ENCODE measurements around the gene DDX43.
"Not testable (repeated sequence)": the region's sequence is repeated elsewhere in the genome, so short reads cannot be mapped to it uniquely, and the experiment has no call there.

Gene DDX43

DNA sequence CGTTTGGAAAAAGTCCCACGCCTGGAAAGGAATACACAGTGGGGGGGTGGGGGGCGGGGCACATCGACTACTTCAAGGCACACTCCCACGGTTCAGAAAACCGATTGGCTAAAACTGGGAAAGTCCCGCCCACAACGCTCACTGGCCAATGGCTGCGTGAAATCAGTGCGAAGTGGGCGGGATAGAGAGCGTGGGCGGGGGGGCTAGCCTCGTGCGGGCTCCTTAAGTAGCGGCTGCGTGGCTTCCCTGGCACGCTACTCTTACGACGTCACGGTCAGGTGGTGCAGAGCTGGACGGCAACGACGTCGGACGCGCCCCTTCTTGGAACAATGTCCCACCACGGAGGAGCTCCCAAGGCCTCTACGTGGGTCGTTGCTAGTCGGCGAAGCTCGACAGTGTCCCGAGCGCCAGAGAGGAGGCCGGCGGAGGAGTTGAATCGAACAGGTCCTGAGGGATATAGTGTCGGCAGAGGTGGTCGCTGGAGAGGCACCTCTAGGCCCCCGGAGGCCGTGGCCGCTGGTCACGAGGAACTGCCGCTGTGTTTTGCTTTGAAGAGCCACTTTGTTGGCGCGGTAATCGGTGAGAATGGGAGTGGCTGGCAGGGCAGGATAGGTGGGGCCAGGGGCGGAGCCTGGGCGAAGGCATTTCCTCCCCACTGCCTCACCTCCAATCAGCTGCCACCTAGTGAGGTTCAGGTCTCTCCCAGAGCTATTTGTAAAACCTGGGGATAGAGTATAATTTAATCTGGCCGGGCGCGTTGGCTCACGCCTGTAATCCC lies at the start of gene DDX43:
Gene DDX43 (plus strand): TSS at position 252 of the 778 bp plus-strand sequence. CDS start 78 bp downstream, at position 330.
- DNase-seq: no peak

GRCh38 chr6:73348550-73349204 lies 46.0 kb upstream of the DDX43 start:
- DNase-seq: no peak

- DNase-seq: no peak
Measured at GRCh38 chr6:73349311-73349710, 45.3 kb upstream of the DDX43 start.

- DNase-seq: no peak
Measured at GRCh38 chr6:73353636-73354593, 40.7 kb upstream of the DDX43 start, which contains the start of gene DPPA5. Gene DPPA5 (minus strand): TSS chr6:73354276. CDS start chr6:73354225, 51 bp downstream.

DNA sequence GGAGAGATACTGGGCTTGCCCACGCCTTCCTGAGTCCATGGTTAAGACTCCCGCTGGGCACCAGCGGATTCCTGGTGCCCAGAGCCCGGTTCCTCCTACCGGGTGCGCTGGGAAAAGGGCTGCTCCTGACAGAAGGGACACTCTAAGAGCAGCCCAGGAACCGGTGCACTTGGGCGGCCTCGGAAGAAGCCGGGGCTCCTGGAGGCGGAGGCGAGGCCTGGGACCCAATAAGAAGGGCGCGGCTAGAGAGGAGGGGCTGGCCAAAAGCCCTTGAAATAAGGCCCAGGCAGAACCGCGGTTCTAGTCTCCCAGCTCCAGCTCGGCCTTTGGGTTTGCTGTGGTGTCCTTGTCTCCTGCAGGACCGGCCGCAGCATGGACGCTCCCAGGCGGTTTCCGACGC lies 32.3 kb upstream of the DDX43 start, which contains the start of gene KHDC3L:
Gene KHDC3L (plus strand): TSS at position 301 of the 400 bp plus-strand sequence. CDS start 72 bp downstream, at position 373.
- no peak for DNase-seq

- DNase-seq: no peak
Measured at GRCh38 chr6:73362869-73363536, 31.6 kb upstream of the DDX43 start.

DNA sequence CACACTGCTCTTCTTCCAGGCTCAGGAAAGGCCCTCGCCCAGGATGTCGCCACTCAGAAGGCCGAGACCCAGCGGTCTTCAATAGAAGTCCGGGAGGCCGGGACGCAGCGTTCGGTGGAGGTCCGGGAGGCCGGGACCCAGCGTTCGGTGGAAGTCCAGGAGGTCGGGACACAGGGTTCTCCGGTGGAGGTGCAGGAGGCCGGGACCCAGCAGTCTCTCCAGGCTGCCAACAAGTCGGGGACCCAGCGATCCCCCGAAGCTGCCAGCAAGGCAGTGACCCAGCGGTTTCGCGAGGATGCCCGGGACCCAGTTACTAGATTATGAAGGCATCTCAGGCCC lies 31.1 kb upstream of the DDX43 start:
- no peak for DNase-seq

DNA sequence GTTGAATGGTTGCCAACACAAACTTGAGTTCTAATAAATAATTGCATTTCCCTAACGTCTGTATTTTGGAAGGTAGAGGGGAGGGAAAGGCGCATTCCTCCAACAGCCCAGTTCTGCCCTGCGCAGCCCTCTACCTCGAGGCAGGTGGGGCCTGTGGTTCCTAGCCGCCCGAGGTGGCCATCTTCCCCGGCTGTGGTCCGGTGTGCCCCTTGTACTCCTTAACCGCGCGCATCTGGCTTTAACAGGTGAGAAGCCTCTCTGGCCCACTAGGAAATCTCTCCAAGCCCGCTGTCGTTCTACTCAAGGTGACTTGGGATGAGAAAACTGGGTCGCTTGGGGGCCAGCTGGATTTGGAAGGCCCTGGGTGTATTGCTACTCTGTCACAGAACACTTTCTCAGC lies 30.5 kb upstream of the DDX43 start:
- DNase-seq: no peak

DNA sequence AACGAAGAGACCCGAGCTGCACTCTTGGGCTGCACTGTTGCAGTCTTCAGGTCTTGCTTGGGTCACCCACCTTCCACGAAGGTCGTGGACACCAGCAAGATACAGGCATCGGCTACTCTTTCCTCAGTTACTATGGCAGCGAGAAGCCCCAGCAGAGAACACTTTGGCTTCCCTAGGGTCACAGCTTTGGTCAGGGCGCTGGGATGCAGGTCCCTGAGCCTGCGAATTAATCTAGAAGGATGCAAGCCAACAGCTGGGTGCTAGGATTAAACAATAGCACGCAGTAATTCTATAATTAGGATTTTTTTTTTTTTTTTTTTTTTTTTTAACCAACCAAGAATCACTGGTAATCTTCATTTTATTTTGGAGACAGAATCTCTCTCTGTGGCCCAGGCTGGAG lies 30.1 kb upstream of the DDX43 start:
- no peak for DNase-seq

DNA sequence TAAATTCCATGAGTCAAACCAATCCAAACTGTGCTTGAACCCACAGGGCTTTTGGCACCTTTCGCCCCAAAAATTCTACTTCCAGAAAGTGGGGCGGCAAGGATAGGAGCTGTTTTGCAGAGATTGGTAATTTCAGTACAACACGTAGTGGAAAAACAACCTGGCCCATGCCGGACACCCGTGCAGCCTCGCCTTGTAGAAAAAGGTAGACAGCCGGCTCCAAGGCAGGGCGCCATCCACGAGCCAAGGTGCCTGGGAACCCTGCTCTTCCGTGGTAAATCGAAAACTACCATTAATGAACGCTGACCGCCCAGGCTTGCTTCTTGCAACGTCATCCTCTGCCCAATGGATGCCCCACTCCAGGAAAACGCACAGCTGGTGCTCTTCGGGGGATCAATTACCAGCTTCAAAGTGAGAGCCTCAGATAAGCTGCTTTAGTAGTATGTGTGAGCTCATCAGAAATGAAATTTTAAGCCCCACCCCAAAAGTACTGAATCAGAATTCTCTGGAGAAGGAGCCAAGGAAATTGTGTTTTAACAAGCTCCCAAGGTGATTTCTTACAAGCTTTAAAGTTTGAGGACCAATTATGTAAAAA lies 26.8 kb upstream of the DDX43 start:
- no peak for DNase-seq

GRCh38 chr6:73368675-73369074 lies 26.0 kb upstream of the DDX43 start:
- DNase-seq: no peak

DNA sequence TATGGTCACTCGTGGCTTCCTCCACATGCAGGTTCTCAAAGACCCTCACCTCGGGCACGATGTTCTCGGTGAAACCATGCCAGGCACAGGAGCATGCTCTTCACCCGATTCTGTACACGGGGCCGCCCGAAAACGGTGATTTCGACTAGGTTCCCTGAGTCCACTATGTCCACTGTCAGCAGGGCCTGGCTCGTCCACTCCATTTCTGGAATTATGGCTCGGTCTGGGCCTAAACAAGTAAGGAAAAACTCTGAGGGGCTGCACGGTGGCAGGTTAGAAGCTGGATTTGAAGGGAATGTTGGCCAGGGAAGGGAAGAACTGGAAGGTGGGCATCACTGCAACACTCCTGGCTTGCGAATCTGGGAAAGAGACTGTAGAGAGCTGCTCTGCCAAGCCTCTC lies 25.5 kb upstream of the DDX43 start:
- DNase-seq: no peak

GRCh38 chr6:73369563-73369962 lies 25.1 kb upstream of the DDX43 start, which contains the start of gene OOEP:
Gene OOEP (minus strand): TSS chr6:73369897. CDS start chr6:73369792, 105 bp downstream.
- no peak for DNase-seq

- DNase-seq: no peak
Measured at GRCh38 chr6:73371984-73372383, 22.6 kb upstream of the DDX43 start.

GRCh38 chr6:73372516-73372915 lies 22.1 kb upstream of the DDX43 start:
- no peak for DNase-seq

GRCh38 chr6:73375216-73375615 lies 19.4 kb upstream of the DDX43 start:
- no peak for DNase-seq

DNA sequence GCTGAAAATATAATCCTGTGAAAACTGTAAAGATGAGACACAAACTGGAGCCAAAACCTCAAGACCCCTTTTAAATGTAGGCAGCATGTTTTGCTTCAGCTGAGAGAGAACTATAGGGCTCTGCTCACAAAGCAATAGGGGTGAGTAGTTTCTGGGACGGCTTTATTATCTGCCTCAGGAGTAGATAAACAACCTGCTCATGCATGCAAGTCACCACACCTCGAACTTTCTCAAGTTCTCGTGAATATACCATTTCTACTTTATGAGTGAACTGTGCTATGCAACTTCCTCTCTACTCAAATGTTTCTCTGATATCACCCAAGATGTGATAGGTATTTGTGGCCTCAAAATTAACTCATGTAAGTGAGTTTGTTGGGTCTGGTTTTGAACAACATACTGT lies 17.4 kb upstream of the DDX43 start:
- no peak for DNase-seq

- not testable (repeated sequence) for DNase-seq
Measured at GRCh38 chr6:73381531-73381930, 13.1 kb upstream of the DDX43 start.

- DNase-seq: no peak
Measured at GRCh38 chr6:73382462-73383113, 12.0 kb upstream of the DDX43 start.

GRCh38 chr6:73388433-73388799 lies 6.2 kb upstream of the DDX43 start:
- no peak for DNase-seq

DNA sequence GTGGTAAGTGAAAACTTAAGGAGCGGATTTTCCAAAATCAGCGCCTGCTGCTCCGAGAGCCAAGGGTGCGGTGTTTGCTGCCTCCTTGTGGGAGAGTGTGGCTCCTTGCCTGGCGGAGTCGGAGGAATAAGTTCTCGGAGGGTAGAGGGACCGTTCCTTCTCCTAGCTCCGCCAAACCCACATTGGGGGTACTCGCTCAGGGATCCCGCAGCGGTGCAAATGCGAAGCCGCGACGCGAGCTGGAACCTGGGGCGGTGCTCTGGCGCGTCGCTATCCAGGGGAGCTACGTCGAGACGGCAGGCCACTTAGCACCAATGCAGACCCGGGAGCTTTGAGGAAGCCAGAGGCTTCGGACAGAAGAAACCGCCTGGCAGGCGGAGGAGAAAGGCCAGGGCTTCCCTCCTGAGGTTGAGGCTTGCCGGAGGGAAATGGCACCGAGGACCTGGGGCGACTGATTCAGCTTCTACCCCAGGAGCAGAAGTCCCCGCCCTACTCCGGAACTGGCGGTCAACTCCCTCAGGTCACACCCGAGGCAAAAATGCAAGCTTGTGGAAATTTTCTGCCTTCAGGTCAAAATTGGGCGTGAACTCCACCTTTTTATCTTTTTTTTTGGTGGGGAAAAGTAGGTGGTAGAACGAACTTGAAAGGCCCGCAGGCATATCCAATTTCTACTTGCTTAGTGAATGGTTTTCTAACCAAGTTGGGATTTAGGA lies 5.7 kb upstream of the DDX43 start:
- no peak for DNase-seq

Data from NCI-H1436 (cell line).